Common myeloid progenitor, CD34-positive (primary cell): ENCODE results near the gene NCBP3.
"Not testable (repeated sequence)": the region's sequence is repeated elsewhere in the genome, so short reads cannot be mapped to it uniquely, and the experiment has no call there.

Source experiments
- CTCF ChIA-PET: fragments of 350-600 bp; sonication (Branson Sonifier 250); formaldehyde crosslinking; loops from one replicate; lab custom pipeline; 2021; ENCODE audit warnings: antibody characterized with exemption; lab: Charles Lee
- POLR2A ChIA-PET: fragments of 350-600 bp; sonication (Branson Sonifier 250); formaldehyde crosslinking; loops from one replicate; lab custom pipeline; 2021; ENCODE audit warnings: antibody characterized with exemption; lab: Charles Lee
- DNase-seq, 3 donors: peaks; one replicate each; pipeline versions ENCODE4 v3.0.0 to v3.0.0-alpha.2; 2013
- H3K27ac ChIP-seq, 2 experiments: 1 replicate in 1 of 2; 2 replicates in 1 of 2; pipeline ENCODE4 v1.7.0; 2013; ENCODE audit warnings: inconsistent platforms in 2 of 2, low read length in 2 of 2, mild to moderate bottlenecking in 2 of 2, low read depth in 1 of 2, moderate library complexity in 1 of 2; ENCODE audit not compliant: severe bottlenecking in 2 of 2, insufficient read depth in 1 of 2, poor library complexity in 1 of 2
- H3K27me3 ChIP-seq, 5 experiments: replicated peaks in 2 of 5; 1 replicate in 3 of 5; 2 replicates in 2 of 5; pipeline versions ENCODE4 v1.6.1 to v1.7.0; 2013; ENCODE audit warnings: low read length in 4 of 5, mild to moderate bottlenecking in 2 of 5, moderate library complexity in 2 of 5, inconsistent platforms in 1 of 5; ENCODE audit not compliant: insufficient read depth in 5 of 5, control insufficient read depth in 4 of 5
- H3K36me3 ChIP-seq, 4 experiments: 1 replicate in 2 of 4; 2 replicates in 2 of 4; pipeline versions ENCODE4 v1.6.1 to v1.7.0; 2013; ENCODE audit warnings: low read length in 3 of 4, control low read depth in 1 of 4, mild to moderate bottlenecking in 1 of 4; ENCODE audit not compliant: control insufficient read depth in 4 of 4, insufficient read depth in 4 of 4
- H3K4me1 ChIP-seq, 4 experiments: 1 replicate in 3 of 4; 2 replicates in 1 of 4; pipeline versions ENCODE4 v1.6.1 to v1.7.1; 2013; ENCODE audit warnings: low read length in 3 of 4, mild to moderate bottlenecking in 3 of 4, control low read depth in 1 of 4, inconsistent platforms in 1 of 4, moderate library complexity in 1 of 4; ENCODE audit not compliant: control insufficient read depth in 4 of 4, insufficient read depth in 4 of 4; ENCODE audit errors: control extremely low read depth in 1 of 4
- H3K4me3 ChIP-seq, 7 experiments: 1 replicate in 4 of 7; 2 replicates in 3 of 7; pipeline versions ENCODE4 v1.5.1 to v1.7.0; 2013; ENCODE audit warnings: mild to moderate bottlenecking in 7 of 7, low read length in 6 of 7, moderate library complexity in 6 of 7, inconsistent platforms in 2 of 7, low read depth in 2 of 7, control low read depth in 1 of 7; ENCODE audit not compliant: insufficient read depth in 4 of 7, control insufficient read depth in 1 of 7; ENCODE audit errors: extremely low read depth in 1 of 7
- H3K9me3 ChIP-seq, 5 experiments: 1 replicate in 4 of 5; 2 replicates in 1 of 5; pipeline versions ENCODE4 v1.6.1 to v1.7.1; 2013; ENCODE audit warnings: low read length in 4 of 5, mild to moderate bottlenecking in 2 of 5, inconsistent platforms in 1 of 5, low read depth in 1 of 5, moderate library complexity in 1 of 5; ENCODE audit not compliant: control insufficient read depth in 4 of 5, insufficient read depth in 2 of 5; ENCODE audit errors: control extremely low read depth in 1 of 5
- WGBS: methylation state at CpG from one replicate; pipeline ENCODE4 v1.1.5; 2013; ENCODE audit not compliant: insufficient coverage; 5-methylcytosine and 5-hydroxymethylcytosine counted together

The NCBP3 gene

GRCh38 chr17:3848229-3848835 is 2.3 kb upstream of the NCBP3 start:
- DNase-seq: peak in 2 of 3 donors; percentile 10 to 21
- POLR2A ChIA-PET: no interaction called here
- peaks cover 3 to 22% (median 19%) of the 10 kb centered on the region in 4 experiments for H3K4me1 ChIP-seq
- H3K9me3 ChIP-seq: no peaks in the 10 kb centered on the region
- no peak overlapping the region for H3K27ac ChIP-seq
- 71% methylated on average over 7 of the region's 9 CpGs for WGBS
- CTCF ChIA-PET: no interaction called here
- no peaks in the 10 kb centered on the region for H3K36me3 ChIP-seq
- no peak overlapping the region for H3K4me3 ChIP-seq
- no peaks in the 10 kb centered on the region for H3K27me3 ChIP-seq

- no peaks in the 10 kb centered on the region for H3K27me3 ChIP-seq
- POLR2A ChIA-PET: no interaction called here
- no peak overlapping the region for H3K27ac ChIP-seq
- CTCF ChIA-PET: interaction anchor here (0.6 to 2.4 kb wide), 5 partner anchors 9 to 1020 kb away, joined by 3 to 7 read pairs (median 4); no protein-coding TSS in a partner anchor
- peaks cover 3 to 22% (median 19%) of the 10 kb centered on the region in 4 experiments for H3K4me1 ChIP-seq
- WGBS: 93% methylated on average over 5 of the region's 9 CpGs
- no peaks in the 10 kb centered on the region for H3K9me3 ChIP-seq
- peaks cover 0 to 10% (median 7%) of the 10 kb centered on the region in 4 experiments for H3K36me3 ChIP-seq
- no peak for DNase-seq
- no peak overlapping the region for H3K4me3 ChIP-seq
Observed at GRCh38 chr17:3847165-3847670, 1.2 kb upstream of the NCBP3 start.

- 18% methylated on average over 10 of the region's 17 CpGs for WGBS
- DNase-seq: no peak
- Histone ChIP-seq H3K27me3 (no peaks in the 10 kb centered on the region), H3K4me1 (peaks cover 3 to 22% (median 19%) of the 10 kb centered on the region in 4 experiments), H3K36me3 (peaks cover 0 to 15% (median 12%) of the 10 kb centered on the region in 4 experiments), H3K27ac (no peak overlapping the region), H3K4me3 (peak overlapping the region in 4 of 7 experiments; percentile 46 to 92 (median 89)), H3K9me3 (no peaks in the 10 kb centered on the region)
- POLR2A ChIA-PET: interaction anchor here (0.6 to 1.4 kb wide), 4 partner anchors 16 to 68 kb away, joined by 3 to 5 read pairs (median 3); no protein-coding TSS in a partner anchor
- CTCF ChIA-PET: interaction anchor here (0.6 to 4.4 kb wide), 17 partner anchors 10 to 1019 kb away, joined by 3 to 37 read pairs (median 4); no protein-coding TSS in a partner anchor
Observed at GRCh38 chr17:3846437-3847164, 555 bp upstream of the NCBP3 start.

- peaks cover 2 to 25% (median 20%) of the 10 kb centered on the region in 4 experiments for H3K36me3 ChIP-seq
- POLR2A ChIA-PET: interaction anchor here (1.4 kb wide), 1 partner anchor 60 kb away, joined by 5 read pairs; no protein-coding TSS in a partner anchor
- H3K27me3 ChIP-seq: no peaks in the 10 kb centered on the region
- peak in 2 of 3 donors; percentile 37 to 46 for DNase-seq
- WGBS: 0% methylated on average over 8 of the region's 8 CpGs
- H3K9me3 ChIP-seq: no peaks in the 10 kb centered on the region
- CTCF ChIA-PET: interaction anchor here (0.8 to 4.4 kb wide), 12 partner anchors 9 to 228 kb away, joined by 3 to 37 read pairs (median 6); no protein-coding TSS in a partner anchor
- peak overlapping the region; percentile 82 to 91 for H3K27ac ChIP-seq
- H3K4me3 ChIP-seq: peak overlapping the region; percentile 79 to 92 (median 88)
- peaks cover 3 to 22% (median 19%) of the 10 kb centered on the region in 4 experiments for H3K4me1 ChIP-seq
Observed at GRCh38 chr17:3845291-3845620, 790 bp downstream of the NCBP3 start.

GRCh38 chr17:3844556-3844955 is 1.5 kb downstream of the NCBP3 start:
- H3K4me3 ChIP-seq, POLR2A ChIA-PET, DNase-seq, H3K27me3 ChIP-seq, H3K9me3 ChIP-seq, H3K27ac ChIP-seq: not testable (repeated sequence)
- CTCF ChIA-PET: interaction anchor here (0.7 to 4.4 kb wide), 14 partner anchors 10 to 232 kb away, joined by 3 to 37 read pairs (median 4); no protein-coding TSS in a partner anchor
- H3K36me3 ChIP-seq: peaks cover 5 to 32% (median 27%) of the 10 kb centered on the region in 4 experiments
- 98% methylated on average over 8 of the region's 19 CpGs for WGBS
- H3K4me1 ChIP-seq: peaks cover 3 to 22% (median 19%) of the 10 kb centered on the region in 4 experiments

GRCh38 chr17:3843935-3844516 is 2.0 kb downstream of the NCBP3 start:
- H3K9me3 ChIP-seq: no peaks in the 10 kb centered on the region
- peaks cover 5 to 33% (median 29%) of the 10 kb centered on the region in 4 experiments for H3K36me3 ChIP-seq
- DNase-seq: peak; percentile 68 to 78 (median 72)
- H3K27me3 ChIP-seq: no peaks in the 10 kb centered on the region
- no peak overlapping the region for H3K27ac ChIP-seq
- H3K4me1 ChIP-seq: peaks cover 3 to 22% (median 19%) of the 10 kb centered on the region in 4 experiments
- no peak overlapping the region for H3K4me3 ChIP-seq
- 35% methylated on average over 2 of the region's 3 CpGs for WGBS
- ChIA-PET CTCF (interaction anchor here (0.7 to 4.4 kb wide), 16 partner anchors 11 to 233 kb away, joined by 3 to 37 read pairs (median 4); no protein-coding TSS in a partner anchor), POLR2A (no interaction called here)
